22Rv1 (cell line): ENCODE data around the gene TSPAN9.

Source experiments
- H3K27ac ChIP-seq: fragments of 450-650 bp; 2 replicates; pipeline ENCODE4 v1.5.1; 2017
- CTCF ChIP-seq: fragments of 450-650 bp; IDR thresholded peaks from 2 replicates; pipeline ENCODE4 v1.5.1; 2017; ENCODE audit warnings: mild to moderate bottlenecking
- ZFX ChIP-seq: fragments of 450-650 bp; IDR thresholded peaks from 2 replicates; pipeline ENCODE4 v1.6.1; 2017; ENCODE audit warnings: antibody characterized with exemption, borderline replicate concordance

TSPAN9 gene

GRCh38 chr12:3326156-3326849, 249.1 kb downstream of the TSPAN9 start:
- TF ChIP-seq ZFX (no peak), CTCF (peak; percentile 11; the same call in 1 of the 2 replicates)
- no peak overlapping the region for H3K27ac ChIP-seq

- no peak overlapping the region for H3K27ac ChIP-seq
- TF ChIP-seq CTCF: no peak
- TF ChIP-seq ZFX: no peak
Observed at GRCh38 chr12:3326850-3327780, 249.9 kb downstream of the TSPAN9 start.

- H3K27ac ChIP-seq: no peak overlapping the region
Observed at GRCh38 chr12:3328081-3328480, 250.9 kb downstream of the TSPAN9 start.

GRCh38 chr12:3328571-3328970, 251.4 kb downstream of the TSPAN9 start:
- TF ChIP-seq CTCF (no peak), ZFX (no peak)
- no peak overlapping the region for H3K27ac ChIP-seq

More at GRCh38 chr12:3328081-3328480, 250.9 kb downstream of the TSPAN9 start:
- TF ChIP-seq CTCF: no peak
- no peak for TF ChIP-seq ZFX

GRCh38 chr12:3329361-3329760, 252.2 kb downstream of the TSPAN9 start:
- H3K27ac ChIP-seq: no peak overlapping the region
- TF ChIP-seq CTCF (no peak), ZFX (no peak)

GRCh38 chr12:3330976-3331510, 253.9 kb downstream of the TSPAN9 start:
- no peak overlapping the region for H3K27ac ChIP-seq
- TF ChIP-seq ZFX: no peak
- TF ChIP-seq CTCF: no peak
